Endothelial cell of umbilical vein (primary cell): ENCODE results near the gene TSN.

Experiments
- CTCF ChIP-seq, 2 donors: IDR thresholded peaks; 1 replicate in 1 of 2; 2 replicates in 1 of 2; pipeline ENCODE4 v1.5.1; 2011; ENCODE audit warnings: low read length in 2 of 2, mild to moderate bottlenecking in 2 of 2, moderate library complexity in 2 of 2, control low read depth in 1 of 2, inconsistent platforms in 1 of 2, low read depth in 1 of 2; ENCODE audit not compliant: insufficient read depth in 1 of 2; ENCODE audit errors: extremely low read depth in 1 of 2
- EZH2 ChIP-seq: IDR thresholded peaks from 2 replicates; pipeline ENCODE4 v1.6.1; 2012; ENCODE audit warnings: borderline replicate concordance, low read depth, mild to moderate bottlenecking, moderate library complexity, low read length, inconsistent platforms; ENCODE audit not compliant: severe bottlenecking
- FOS ChIP-seq: IDR thresholded peaks from 2 replicates; pipeline ENCODE4 v1.6.1; 2011; ENCODE audit warnings: mild to moderate bottlenecking, low read length, moderate library complexity, borderline replicate concordance; ENCODE audit not compliant: insufficient read depth
- GATA2 ChIP-seq: IDR thresholded peaks from 2 replicates; pipeline ENCODE4 v1.7.0; 2011; ENCODE audit warnings: low read depth, mild to moderate bottlenecking, moderate library complexity, mixed read lengths, low read length; ENCODE audit not compliant: insufficient read length, insufficient read depth
- MAX ChIP-seq: IDR thresholded peaks from 2 replicates; pipeline ENCODE4 v1.6.1; 2011; ENCODE audit not compliant: insufficient read depth, insufficient read length
- MYC ChIP-seq: IDR thresholded peaks from one replicate; pipeline ENCODE4 v1.6.1; 2011; ENCODE audit warnings: mild to moderate bottlenecking, low read depth, low read length
- POLR2A ChIP-seq: IDR thresholded peaks from 2 replicates; pipeline ENCODE4 v1.6.1; 2012; ENCODE audit warnings: low read depth, mild to moderate bottlenecking, control low read depth, low read length
- POLR2AphosphoS5 ChIP-seq: IDR thresholded peaks from 2 replicates; pipeline ENCODE4 v1.6.1; 2012; ENCODE audit warnings: low read depth, mild to moderate bottlenecking, control low read depth, low read length, moderate library complexity; ENCODE audit not compliant: insufficient read depth

- TF ChIP-seq POLR2AphosphoS5 (no peak), CTCF (IDR thresholded peaks at IDR 0.05; ENCODE audit: extremely low read depth in 1 of 2, insufficient read depth in 1 of 2, low read depth in 1 of 2, low read length in 2 of 2) (no peak), POLR2A (no peak), FOS (peak; percentile 20), GATA2 (no peak), EZH2 (no peak), MYC (no peak), MAX (no peak)
Measured at GRCh38 chr2:121777699-121778058, 22.2 kb downstream of the TSN start.
